HL-60/S4 treated with retinoic acid at 250 ng/mL for 4 days and 3 days (cell line): Measurements from ENCODE around the gene MYH14.

Experiments used
- in situ Hi-C: fragments of 300-500 bp; cut with MboI; formaldehyde crosslinking; loops from 2 replicates; pipeline ENCODE4 v1.7.0; 2022; ENCODE audit warnings: low sequenced_read_pairs

Gene MYH14

DNA sequence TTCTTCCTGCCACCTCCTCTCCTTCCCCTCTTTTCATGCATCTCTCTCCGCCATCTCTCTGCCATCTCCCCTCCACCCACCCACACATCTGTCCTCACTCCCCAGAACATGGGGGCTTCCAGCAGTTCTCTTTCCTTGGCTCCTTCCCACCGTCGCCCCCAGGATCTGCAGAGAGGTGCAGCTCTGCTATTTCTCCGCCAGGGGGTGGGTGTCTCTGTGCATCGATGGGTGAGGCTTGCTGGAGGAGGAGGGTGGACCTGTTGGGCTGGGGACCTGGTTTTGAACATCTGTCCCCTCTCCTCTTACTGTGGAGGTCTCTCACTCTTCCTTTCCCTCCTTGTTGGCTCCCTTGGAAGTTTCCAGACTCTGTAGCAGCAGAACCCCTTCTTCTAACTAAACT, 51.7 kb downstream of the MYH14 start:
- in situ Hi-C loops, result no loop called here

GRCh38 chr19:50257141-50257540, 53.7 kb downstream of the MYH14 start:
- in situ Hi-C loops, result no loop called here

DNA sequence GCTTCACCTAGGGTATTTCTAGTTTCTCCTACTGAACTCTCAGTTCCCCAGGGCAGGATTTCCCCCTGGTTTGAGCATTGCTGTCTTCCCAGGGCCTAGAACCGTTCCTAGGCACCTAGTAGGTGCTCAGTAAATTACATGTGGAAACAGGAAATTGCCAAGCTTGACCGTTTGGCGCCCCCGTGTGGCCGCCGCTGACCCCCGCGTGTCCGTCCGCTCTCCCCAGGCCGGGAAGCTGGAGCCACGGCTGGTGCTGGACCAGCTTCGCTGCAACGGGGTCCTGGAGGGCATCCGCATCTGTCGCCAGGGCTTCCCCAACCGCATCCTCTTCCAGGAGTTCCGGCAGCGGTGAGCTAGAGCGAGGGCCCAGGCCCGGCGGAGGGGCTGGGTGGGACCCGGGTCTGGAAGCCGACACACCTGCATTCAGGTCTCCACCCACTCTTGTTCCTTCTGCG, 55.5 kb downstream of the MYH14 start:
- in situ Hi-C loops, result no loop called here

- in situ Hi-C loops, result no loop called here
Observed at GRCh38 chr19:50261446-50261970, 58.1 kb downstream of the MYH14 start.

DNA sequence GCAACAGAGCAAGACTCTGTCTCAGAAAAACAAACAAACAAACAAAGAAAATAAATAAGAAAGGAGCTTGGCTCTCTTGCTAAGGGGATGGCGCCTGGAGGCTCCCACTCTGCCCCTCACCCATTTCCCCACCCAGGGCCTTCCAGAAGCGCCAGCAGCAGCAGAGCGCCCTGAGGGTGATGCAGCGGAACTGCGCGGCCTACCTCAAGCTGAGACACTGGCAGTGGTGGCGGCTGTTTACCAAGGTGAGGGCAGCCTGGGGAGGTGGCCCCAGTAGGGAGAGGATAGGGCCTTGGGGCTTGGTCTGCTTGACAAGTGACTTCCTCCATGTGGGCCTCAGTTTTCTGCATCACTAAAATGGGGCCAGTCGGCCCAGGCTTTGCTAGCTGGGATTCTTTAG, 59.8 kb downstream of the MYH14 start:
- in situ Hi-C loops, result no loop called here

DNA sequence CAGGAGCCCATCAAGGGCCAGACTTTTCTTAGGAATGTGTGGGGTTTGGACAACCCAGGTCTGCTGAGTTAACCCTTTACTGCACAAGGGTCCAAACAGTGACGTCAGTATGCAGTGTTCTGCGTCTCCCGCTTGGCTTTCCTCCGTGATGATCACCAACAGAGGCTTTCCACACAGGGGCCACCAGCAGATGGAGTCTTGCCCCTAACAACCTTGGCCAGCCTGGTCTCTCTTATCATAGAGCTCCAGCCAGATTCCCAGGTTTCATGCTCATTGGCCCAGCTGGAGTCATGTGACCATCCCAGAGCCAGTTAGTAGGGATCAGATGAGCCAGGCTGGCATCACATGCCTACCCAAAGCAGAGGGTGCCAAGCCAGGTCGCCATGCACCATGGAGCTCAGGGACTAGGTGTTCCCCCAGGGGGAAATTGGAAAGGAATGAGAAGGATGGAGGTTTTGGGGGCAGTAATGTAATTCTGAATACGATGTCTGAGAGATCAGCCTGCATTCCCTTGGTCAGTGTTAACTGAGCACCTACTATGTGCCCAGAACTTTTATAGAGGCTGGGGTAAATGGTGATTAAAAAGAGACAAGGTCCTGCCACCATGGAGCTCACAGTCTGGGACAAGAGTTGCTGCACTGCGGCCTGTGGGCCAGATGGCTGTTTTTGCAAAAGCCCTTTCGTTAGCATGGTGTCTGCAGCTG, 61.2 kb downstream of the MYH14 start:
- in situ Hi-C loops, result no loop called here

DNA sequence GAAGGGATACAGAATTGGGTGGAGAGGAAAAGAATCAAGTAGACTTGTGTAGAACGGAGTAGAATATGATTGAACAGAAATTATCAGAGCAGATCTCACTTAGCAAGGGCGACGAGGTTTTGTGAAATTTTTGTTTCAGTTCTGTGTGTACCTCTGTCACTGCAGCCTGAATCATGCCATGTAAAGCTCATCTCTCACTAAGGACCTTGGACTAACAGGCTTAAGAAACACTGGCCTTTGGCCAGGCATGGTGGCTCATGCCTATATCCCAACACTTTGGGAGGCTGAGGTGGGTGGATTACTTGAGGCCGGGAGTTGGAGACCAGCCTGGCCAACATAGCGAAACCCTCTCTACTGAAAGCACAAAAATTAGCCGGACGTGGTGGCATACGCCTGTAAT, 62.6 kb downstream of the MYH14 start:
- in situ Hi-C loops, result no loop called here

DNA sequence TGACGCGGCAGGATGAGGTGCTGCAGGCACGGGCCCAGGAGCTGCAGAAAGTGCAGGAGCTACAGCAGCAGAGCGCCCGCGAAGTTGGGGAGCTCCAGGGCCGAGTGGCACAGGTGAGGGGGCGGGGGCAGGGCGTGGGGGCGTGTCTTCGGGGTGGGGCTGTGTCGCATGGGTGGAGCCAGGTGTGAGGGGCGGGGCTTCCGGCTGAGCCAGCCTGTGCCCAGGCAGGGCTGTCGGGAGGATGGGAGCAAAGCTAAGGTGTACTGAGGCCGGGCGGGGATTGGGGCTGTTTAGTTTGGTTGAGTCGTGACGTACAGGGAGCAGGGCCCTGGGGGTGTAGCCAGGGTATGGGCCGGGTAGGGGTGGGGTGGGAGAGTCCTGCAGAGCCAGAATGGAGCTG, 63.5 kb downstream of the MYH14 start:
- in situ Hi-C loops, result no loop called here

DNA sequence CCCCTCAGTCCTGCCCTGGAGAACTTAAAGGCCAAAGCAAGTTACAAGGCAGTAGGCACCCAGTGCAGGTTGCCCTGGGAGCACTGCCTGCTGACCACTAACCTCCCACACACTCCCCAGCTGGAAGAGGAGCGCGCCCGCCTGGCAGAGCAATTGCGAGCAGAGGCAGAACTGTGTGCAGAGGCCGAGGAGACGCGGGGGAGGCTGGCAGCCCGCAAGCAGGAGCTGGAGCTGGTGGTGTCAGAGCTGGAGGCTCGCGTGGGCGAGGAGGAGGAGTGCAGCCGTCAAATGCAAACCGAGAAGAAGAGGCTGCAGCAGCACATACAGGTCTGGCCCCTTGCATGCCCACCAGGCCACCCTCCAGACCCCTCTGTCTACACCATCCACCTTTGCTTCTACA, 64.6 kb downstream of the MYH14 start:
- in situ Hi-C loops, result no loop called here

- in situ Hi-C loops, result no loop called here
Observed at GRCh38 chr19:50268501-50268900, 65.1 kb downstream of the MYH14 start.

GRCh38 chr19:50269653-50270052, 66.2 kb downstream of the MYH14 start:
- in situ Hi-C loops, result no loop called here

DNA sequence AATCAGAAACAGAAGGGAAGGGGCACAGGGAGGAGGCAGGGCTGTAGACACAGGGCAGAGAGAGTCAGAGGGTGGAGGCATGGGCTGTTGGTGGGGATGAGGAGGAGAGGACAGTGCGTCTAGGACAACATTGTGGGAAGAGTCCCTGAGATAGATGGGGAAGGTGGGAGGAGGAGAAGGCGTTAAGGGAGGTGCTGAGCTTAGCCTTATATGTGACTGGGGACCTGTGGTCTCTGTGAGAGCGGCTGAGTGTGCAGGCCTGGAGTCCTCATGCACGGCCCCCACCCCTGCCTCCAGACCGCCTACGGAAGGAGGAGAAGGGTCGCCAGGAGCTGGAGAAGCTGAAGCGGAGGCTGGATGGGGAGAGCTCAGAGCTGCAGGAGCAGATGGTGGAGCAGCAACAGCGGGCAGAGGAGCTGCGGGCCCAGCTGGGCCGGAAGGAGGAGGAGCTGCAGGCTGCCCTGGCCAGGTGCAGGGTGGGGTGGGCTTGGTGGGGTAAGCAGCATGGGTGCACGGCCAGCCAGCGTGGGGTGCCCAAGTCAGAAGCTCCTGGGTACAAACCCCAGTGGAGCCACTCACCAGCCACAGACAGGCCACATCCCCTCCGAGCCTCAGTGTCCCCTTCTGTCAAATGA, 69.0 kb downstream of the MYH14 start:
- in situ Hi-C loops, result no loop called here

DNA sequence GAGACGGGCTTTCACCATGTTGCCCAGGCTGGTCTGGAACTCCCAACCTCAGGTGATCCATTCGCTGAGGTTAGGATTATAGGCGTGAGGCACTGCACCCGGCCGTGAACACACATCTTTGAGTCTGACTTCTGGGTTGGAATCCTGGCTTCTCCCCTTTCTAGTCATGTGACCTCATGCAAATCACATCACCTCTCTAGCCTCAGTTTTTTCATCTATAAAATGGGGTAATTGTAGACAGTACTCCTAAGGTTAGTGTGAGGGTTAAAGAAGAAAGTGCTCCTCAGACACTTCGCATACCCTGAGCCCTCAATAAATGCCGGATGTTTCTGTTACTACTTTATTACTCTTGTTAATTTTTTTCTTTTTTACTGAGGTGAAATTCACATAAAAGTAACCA, 70.4 kb downstream of the MYH14 start:
- in situ Hi-C loops, result no loop called here

GRCh38 chr19:50275577-50276368, 72.4 kb downstream of the MYH14 start:
- in situ Hi-C loops, result no loop called here

DNA sequence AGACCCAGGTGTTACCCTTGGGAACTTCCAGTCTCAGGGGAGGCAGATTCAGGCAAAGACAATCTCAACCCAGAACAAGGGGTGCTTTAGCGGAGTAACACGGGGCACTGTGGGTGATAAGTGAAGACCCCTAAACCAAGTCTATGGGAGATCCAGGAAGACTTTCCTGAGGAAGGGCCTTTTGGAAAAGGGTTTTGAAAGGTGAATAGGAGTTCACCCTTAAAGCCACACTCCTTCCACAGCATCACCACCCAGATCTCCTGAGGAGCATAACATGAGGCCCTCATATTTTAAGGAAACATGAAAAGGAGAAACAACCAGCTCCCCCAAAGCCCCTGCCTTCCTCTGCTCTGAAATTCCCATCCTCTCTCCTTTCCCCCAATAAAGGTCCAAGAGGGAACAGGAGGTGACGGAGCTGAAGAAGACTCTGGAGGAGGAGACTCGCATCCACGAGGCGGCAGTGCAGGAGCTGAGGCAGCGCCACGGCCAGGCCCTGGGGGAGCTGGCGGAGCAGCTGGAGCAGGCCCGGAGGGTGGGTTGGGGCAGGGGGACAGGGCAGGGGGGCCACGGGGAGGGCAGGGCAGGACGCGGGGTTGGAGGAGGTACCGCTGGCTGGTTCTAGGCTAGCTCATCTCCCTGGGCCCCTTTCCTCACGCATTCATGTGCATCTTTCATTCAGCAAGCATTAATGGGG, 73.1 kb downstream of the MYH14 start:
- in situ Hi-C loops, result no loop called here

DNA sequence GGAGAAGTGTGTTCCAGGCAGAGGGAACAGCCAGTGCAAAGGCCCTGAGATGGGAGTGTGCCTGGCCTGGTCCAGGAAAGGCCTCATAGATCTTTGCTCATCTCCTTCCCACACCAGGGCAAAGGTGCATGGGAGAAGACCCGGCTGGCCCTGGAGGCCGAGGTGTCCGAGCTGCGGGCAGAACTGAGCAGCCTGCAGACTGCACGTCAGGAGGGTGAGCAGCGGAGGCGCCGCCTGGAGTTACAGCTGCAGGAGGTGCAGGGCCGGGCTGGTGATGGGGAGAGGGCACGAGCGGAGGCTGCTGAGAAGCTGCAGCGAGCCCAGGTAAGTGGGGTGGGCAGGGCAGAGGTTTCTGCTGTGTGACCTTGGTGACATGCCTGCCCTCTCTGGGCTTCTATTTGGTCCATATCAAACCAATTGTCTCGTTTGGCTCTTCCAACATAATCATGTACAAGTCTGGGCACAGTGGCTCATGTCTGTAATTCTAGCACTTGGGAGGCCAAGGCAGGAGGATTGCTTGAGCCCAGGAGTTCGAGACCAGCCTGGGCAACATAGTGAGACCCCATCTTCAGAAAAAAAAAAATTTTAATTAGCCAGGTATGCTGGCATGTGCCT, 74.7 kb downstream of the MYH14 start:
- in situ Hi-C loops, result no loop called here

- in situ Hi-C loops, result no loop called here
Observed at GRCh38 chr19:50280074-50280473, 76.7 kb downstream of the MYH14 start.

DNA sequence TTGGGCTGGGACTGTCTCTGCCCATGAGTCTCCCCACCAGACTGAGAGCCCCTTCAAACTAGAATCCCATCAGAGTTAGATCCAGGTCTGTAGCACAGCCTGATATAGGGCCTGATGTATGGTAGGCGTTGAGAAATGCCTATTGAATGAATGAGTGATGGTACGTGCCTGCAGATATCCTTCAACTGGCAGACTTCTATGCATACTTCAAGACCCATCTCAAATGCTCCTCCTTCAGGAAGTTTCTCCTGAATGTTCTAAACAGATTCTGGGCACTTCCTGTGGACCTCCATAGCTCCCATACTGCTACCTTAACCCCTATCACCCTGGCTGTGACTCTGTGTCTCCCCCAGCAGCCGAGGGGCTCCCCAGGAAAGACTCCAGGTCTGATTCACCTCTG, 77.6 kb downstream of the MYH14 start:
- in situ Hi-C loops, result no loop called here

DNA sequence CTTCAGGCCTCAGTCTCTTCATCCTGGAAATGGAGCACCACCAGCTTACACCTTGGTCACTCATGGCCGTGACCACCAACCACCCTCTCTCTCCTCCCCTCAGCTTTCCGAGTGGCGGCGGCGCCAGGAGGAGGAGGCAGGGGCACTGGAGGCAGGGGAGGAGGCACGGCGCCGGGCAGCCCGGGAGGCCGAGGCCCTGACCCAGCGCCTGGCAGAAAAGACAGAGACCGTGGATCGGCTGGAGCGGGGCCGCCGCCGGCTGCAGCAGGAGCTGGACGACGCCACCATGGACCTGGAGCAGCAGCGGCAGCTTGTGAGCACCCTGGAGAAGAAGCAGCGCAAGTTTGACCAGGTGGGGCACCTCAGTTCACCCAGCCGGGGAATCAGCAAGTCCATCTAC, 78.1 kb downstream of the MYH14 start:
- in situ Hi-C loops, result no loop called here

DNA sequence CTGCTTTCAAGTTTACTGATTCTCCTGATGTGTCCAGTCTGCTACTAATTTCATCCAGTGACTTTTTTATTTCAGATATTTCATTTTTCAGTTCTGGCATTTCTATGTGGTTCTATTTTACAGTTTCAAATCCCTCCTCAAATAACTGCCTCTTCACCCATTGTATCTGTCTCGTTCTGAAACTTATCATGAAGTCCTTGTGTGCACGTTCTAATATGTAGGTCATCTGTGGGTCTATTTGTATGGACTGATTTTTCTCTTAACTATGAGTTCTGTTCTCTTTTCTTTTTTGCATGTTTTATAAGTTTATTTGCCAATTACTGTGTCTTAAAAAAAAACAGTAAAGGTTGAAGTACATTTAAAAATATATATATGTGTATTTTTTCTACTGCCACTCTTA, 82.4 kb downstream of the MYH14 start:
- in situ Hi-C loops, result no loop called here

DNA sequence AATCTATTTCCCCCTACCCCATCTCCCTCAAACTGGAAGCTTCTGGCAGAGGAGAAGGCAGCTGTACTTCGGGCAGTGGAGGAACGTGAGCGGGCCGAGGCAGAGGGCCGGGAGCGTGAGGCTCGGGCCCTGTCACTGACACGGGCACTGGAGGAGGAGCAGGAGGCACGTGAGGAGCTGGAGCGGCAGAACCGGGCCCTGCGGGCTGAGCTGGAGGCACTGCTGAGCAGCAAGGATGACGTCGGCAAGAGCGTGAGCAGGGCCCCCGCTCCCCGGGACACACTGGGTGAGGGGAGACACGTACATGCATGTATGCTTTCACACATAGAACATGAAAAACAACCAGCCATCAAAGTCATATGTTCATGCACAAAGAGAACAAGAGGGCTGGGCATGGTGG, 83.0 kb downstream of the MYH14 start:
- in situ Hi-C loops, result no loop called here
